ENCODE measurements around the gene ACOXL. TPM values are rescaled to one million over a fixed set of nuclear protein-coding genes. Genes with fewer than 3 reads are reported as not detected.

The ACOXL gene
- polyA plus RNA-seq, 3 donors: 0.10 TPM; not detected in 2

DNA sequence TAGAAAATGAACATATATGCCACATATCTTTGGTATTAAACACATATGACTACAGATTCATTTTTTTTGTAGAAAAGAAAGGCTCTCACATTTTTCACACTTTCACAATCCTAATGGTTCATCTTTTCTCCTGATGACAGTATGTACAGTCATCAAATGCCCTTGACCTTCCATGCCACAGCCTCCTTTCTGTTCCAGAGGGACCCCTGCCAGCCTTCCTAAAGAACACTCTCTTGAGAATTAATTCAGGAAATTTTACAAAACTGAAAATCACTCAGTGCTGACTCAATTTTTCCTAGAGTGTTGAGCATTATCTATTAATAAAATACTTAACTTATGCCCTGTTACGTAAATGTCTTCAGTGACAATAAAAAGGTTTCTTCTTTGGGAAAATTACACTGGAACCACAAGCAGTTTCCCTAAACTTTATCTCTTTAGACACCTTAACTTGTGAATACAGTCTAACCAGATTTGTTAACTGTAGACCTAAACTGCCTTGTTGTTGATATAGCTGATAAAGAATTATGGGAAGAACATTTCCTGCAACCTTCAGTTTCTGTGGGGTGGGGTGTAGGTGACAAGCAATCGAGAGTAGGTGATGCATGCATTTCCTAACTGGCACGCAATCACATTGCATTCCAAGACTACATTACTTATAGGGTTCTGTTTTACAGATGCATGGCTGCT lies 15.3 kb upstream of the ACOXL start:
- WGBS, 3 donors: 45 to 67% (median 54%) methylated on average over 3 of the region's 3 CpGs
- no peak overlapping the region for H3K27ac ChIP-seq (ENCODE audit: low read depth, low read length)

DNA sequence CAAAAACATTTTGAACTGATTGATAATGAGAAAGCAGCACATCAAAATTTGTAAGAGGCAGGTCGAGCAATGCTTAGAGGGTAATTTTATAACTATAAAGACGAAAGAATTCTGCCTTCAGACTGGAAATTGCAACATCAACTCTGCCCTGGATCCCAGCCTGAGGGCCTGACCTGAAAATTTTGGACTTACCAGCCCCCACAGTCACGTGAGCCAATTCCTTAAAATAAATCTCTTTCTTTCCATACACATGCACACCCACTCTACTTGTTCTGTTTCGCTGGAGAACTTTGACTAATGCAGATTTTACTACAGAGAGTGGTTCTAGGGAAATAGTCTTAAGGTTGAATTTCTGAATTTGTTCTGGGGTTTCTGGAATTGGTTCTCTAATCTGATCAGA lies 14.6 kb upstream of the ACOXL start:
- no peak overlapping the region for H3K27ac ChIP-seq (ENCODE audit: low read depth, low read length)
- WGBS, 3 donors: 43 to 68% (median 45%) methylated on average over 4 of the region's 4 CpGs

DNA sequence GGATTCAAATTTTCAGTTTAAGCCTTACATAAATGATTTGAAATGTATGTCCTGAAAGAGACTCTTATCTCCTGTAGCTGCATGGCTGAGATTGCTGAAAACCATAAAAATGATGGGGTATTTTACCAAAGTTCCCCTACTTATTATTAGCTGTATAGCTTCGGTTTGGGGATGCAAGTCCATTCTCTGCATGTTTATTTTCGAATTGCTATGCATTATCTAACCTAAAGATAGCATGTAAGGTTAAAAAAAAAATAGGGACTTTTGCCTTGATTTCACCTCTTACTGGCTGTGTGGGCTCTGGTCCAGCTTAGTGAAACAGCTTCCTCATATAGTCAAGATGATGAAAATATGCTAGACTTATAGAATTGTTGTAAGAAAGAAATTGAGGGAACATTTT lies 14.0 kb upstream of the ACOXL start:
- 80 to 93% (median 87%) methylated on average over 2 of the region's 2 CpGs for WGBS, 3 donors
- H3K27ac ChIP-seq (ENCODE audit: low read depth, low read length): no peak overlapping the region

DNA sequence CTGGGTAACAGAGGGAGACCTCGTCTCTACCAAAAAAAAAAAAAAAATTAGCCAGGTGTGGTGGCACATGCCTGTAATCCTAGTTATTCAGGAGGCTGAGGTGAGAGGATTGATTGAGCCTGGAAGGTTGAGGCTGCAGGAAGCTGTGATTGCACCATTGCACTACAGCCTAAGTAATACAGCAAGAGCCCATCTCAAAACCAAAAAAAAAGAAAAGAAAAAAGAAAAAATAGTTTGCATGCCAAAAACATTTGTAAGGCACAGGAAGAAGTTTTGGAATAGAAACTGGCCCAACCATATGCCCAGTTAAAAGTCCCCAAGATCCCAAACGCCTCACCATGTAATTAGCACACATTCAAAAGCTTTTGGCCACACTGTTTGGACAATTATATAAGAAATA lies 13.4 kb upstream of the ACOXL start:
- WGBS, 3 donors: 46 to 75% (median 72%) methylated on average over 2 of the region's 2 CpGs
- H3K27ac ChIP-seq (ENCODE audit: low read depth, low read length): no peak overlapping the region

DNA sequence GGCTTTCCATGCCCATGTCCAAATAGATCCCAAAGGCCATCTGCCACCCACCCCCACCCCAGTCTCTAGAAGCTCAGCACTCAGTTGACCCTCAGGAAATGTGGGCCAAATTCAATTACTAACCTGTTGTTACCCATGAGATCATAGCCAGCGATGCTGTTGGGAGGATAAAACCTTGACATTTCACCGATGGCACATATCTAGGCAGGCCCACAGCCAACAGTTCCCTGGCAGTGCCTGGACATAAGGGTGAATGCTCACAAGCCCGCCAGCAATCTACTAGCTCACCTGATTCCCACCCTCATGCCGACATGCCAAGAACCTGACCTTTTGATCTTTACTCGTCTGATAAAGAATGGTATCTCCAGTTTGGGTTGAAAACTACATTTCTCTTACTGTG lies 11.8 kb upstream of the ACOXL start:
- H3K27ac ChIP-seq (ENCODE audit: low read depth, low read length): no peak overlapping the region
- 61 to 86% (median 84%) methylated on average over 5 of the region's 5 CpGs for WGBS, 3 donors

DNA sequence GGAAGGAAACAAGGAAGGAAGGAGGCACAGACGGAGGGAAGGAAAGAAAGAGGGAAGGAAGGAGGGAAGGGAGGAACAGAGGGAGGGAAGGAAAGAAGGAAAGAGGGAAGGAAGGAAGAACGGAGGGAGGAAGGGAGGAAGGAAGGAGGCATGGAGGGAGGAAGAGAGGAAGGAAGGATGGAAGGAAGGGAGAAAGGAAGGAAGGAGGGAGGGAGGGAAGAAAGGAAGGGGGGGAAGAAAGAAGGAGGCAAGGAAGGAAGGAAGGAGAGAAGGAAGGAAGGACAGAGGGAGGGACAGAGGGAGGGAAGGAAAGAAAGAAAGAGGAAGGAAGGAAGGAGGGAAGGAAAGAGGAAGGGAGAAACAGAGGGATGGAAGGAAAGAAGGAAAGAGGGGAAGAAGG lies 7.6 kb upstream of the ACOXL start:
- no peak overlapping the region for H3K27ac ChIP-seq (ENCODE audit: low read depth, low read length)
- 45 to 50% (median 49%) methylated on average over 2 of the region's 2 CpGs for whole genome bisulfite sequencing, 3 donors

DNA sequence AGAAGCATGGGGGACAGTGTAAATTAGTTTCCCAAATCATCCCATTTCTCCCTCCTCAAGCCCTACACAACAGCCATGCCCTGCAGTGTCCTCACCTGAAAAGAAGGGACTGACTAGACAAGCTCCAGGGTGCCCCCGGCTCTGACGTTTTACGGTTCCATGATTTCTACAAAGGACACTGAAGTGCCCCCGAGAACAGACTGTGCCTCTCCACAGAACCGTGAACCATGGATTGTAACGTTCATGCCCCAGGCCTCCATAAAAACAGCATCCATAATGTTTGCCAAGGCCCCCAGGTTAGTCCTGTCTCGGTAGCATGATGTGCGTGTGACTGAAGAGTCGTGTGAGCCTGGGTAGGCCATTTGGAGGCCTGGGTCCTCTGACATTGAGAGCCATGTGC lies 7.0 kb upstream of the ACOXL start:
- 84 to 95% (median 95%) methylated on average over 9 of the region's 9 CpGs for WGBS, 3 donors
- no peak overlapping the region for H3K27ac ChIP-seq (ENCODE audit: low read depth, low read length)

DNA sequence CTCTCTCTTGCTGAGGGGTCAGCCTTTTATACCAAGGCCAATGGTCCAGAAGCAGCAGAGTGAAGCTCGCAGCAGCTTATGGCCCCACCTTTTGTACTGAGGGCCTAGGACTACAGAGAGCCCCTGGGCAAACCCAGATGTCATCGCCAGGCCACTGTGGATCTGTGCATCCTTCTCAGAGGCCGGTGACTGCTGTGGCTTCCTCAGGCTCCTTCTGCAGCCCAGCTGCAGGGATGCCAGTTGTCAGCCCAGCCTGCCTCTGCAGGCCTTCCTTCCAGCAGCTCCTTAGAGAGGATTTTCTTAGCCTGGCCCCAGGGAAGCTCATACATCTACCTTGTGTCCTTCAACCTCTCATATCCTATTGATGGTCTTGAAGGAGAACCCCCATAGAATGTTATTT lies 6.5 kb upstream of the ACOXL start:
- WGBS, 3 donors: 77 to 97% (median 89%) methylated on average over 3 of the region's 3 CpGs
- no peak overlapping the region for H3K27ac ChIP-seq (ENCODE audit: low read depth, low read length)

DNA sequence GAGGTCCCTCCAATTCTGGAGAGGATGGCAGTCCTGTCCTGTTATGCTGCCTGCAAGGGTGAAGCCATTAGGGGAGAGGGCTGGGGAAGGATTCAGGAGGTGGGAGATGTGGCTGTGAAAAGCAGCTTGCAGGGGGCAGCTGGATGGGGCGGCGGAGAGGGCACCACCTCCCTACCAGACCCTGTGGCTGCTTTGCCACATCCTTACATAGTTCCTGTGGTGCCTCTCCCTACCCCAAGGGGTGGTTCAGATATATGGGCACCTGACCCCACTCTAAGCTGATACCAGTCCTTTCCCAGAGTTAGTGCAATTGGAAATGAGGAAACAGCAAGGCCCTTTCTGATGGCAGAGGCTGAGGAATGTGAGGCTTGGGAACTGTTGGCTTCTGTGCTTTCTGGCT lies 6.1 kb upstream of the ACOXL start:
- H3K27ac ChIP-seq (ENCODE audit: low read depth, low read length): no peak overlapping the region
- WGBS, 3 donors: 88 to 90% (median 89%) methylated on average over 2 of the region's 2 CpGs

DNA sequence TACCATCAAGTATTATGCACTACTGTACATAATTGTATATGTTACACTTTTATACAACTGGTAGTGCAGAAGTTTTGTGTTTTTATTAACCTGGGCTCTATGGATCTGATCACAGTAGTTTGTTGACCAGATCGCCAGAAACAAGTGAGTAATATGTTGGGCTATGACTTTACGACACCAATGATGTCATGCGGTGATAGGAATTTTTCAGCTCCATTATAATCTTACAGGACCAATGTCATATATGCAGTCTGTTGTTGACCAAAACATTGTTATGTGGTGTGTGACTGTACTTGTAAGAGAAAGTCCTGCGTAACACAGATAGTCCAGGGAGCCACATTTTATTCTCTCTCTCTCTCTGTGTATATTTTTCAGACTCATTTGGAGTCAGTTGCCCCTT lies 4.5 kb upstream of the ACOXL start:
- no peak overlapping the region for H3K27ac ChIP-seq (ENCODE audit: low read depth, low read length)
- WGBS, 3 donors: 80 to 97% (median 92%) methylated on average over 4 of the region's 4 CpGs

DNA sequence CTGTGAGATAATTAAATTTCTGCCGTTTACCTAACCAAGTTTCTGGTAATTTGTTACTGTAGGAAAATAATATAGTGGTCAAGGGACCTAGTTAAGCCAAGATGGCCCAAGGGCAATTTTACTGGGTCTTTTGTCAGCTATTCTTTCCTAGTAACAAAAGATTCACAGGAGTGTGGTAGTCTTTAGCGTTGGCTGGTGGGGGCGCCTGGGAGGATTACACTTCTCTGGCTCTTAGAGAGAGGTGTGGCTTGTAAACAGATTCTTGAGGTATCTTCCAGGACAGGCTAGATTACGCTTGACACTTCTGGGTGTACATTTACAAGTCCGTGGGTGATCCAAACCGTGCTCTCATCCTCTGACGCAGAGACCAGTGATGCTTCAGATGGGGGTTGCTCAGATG lies 3.3 kb upstream of the ACOXL start:
- 67 to 81% (median 75%) methylated on average over 7 of the region's 7 CpGs for WGBS, 3 donors
- no peak overlapping the region for H3K27ac ChIP-seq (ENCODE audit: low read depth, low read length)

DNA sequence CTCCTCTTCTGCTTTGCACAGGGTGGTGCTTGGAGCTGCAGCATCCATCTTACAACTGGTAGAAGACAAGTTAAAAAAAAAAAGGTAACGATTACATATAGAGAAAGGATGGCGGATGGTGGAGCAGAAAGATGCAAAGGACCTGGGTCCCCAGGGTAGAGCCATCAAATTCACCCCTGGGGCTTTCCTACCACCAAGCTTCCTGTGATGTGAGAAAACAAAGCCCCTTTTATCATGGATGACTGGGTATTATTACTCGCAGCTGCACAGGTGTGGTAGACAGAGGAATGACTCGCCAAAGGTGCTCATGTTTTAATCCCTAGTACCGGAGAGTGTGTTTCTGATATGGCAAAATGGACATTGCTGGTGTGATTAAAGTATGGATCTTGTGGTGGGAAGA lies 1.3 kb upstream of the ACOXL start:
- 83 to 96% (median 93%) methylated on average over 5 of the region's 5 CpGs for WGBS, 3 donors

DNA sequence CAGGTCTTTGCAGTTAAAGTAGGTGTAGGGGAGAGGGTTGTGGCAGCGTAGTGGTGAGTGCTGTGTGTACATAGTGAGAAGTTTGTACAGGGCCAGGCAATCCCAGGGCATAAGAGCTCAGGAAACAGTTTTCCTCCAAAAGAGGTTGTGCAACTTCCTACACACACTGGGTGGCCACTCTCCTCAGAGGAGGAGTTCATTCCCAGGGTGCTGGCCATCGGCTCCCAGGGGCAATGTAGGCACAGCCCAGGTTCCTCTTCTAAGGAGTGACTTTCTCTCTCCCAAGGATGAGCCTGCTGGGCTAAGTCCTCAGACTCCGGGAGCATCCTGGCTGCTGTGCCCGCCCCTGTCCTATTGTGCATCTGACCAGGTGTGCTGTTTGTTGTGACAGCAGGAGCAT lies 3.0 kb downstream of the ACOXL start:
- H3K27ac ChIP-seq (ENCODE audit: low read depth, low read length): no peak overlapping the region
- WGBS, 3 donors: 26 to 62% (median 53%) methylated on average over 4 of the region's 4 CpGs

More for the DNA sequence above, 1.3 kb upstream of the ACOXL start:
- H3K27ac ChIP-seq (ENCODE audit: low read depth, low read length): no peak overlapping the region

DNA sequence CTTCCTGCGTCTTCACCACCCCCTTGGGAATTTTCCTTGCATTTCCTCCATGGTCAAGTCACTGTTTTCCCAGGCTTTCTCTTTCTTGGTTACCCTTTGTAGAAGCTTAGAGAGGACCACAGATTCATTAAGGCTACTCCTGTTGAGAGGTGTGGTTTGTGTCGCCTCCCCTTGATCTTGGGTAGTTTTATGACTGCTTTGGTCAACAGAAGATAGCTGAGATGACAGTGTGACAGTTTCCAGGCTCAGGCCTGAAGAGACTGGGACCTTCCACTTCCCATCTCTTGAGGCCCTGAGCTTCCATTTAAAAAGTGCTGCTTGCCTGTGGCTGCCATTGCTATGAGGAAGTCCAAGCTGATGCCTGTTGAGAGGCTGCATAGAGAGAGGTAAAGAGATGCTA lies 5.4 kb downstream of the ACOXL start:
- 64 to 78% (median 67%) methylated on average over 2 of the region's 2 CpGs for WGBS, 3 donors
- no peak overlapping the region for H3K27ac ChIP-seq (ENCODE audit: low read depth, low read length)

DNA sequence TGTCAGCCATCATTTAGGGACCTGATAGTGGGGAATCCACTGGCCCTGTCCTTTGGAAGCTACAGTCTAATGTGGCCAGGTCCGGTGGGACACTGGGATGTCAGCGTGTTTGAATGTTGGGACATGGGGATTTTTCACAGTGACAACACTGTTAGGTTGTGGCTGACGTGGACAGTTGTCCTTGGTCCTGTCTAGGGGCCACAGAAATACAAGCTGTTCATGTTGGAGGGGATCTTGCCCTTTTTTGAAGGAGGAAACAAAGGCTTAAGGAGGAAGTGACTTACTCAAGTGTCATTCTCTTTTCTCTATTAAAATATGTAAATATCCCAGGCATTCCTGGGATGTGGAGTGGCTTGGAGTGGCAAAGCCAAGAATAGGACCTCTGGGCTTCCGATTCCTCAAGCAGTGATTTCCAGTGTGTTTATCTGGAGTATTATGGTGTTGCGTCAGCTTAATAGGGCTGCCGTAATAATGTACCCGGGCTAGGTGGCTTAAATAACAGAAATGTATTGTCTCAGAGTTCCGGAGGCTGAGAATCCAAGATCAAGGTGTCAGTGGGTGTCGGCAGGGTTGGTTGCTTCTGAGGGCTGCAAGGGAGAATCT lies 8.5 kb downstream of the ACOXL start:
- no peak overlapping the region for H3K27ac ChIP-seq (ENCODE audit: low read depth, low read length)
- 82 to 88% (median 86%) methylated on average over 9 of the region's 9 CpGs for WGBS, 3 donors

DNA sequence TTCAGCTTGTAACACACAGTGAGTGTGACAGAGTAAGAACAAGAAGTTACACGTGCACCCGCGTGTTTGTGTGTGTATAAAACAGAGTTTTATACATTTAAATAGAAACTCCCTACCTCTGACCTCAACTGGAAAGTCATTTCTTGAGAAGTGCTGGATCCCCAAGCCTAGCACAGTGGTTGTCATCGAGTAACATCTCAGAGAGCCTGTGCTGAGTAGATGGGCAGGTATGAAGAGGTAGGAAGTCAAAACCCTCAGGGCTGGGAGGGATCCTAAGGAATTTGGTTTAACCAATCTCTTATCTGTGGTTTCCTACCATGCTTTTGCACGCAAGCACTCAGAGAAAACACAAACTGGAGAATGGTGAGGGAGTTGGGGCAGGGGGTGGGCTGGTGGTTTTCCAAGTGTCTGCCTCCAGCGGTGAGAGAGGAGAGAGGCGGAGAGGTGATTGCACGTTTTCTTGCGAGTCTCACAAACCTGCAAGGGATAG lies 9.2 kb downstream of the ACOXL start:
- WGBS, 3 donors: 56 to 65% (median 61%) methylated on average over 9 of the region's 9 CpGs
- no peak overlapping the region for H3K27ac ChIP-seq (ENCODE audit: low read depth, low read length)

DNA sequence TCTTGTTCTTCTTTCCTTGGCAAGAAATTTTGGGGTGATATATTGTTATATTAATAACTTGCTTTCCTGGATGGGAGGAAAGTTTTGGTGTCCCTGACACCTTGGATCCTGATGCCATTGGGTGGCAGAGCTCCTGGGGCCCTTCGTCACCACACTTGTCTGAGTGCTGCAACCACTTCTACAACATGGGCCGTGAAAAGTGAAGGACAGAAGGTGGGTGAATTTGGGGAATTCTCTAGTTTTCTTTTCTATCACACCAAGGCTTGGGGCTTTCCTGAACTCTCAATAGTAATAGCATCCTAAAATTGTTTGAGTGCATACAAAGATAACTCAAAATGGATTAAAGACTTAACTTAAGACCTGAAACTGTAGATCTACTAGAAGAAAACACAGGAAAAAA lies 10.0 kb downstream of the ACOXL start:
- WGBS, 3 donors: 73 to 94% (median 91%) methylated on average over 2 of the region's 2 CpGs
- no peak overlapping the region for H3K27ac ChIP-seq (ENCODE audit: low read depth, low read length)

DNA sequence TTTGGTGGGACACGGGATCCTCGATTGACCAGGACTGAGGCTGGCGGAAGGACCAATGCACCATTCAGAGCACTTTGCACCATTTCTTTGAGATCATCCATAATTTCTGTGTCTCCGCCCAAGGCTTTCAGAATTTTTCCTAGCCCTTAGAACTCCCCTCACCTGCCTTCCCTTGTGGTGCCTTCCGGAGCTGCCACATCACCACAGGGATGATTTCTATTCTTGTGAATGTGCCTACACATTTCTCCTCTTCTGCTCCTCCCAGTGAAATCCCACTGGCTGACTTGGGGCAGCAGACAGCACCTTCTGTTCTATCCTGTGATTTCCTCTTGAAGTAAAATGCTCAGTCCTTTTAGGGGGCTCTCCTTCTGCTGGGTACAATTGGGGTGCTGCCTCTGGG lies 11.2 kb downstream of the ACOXL start:
- WGBS, 3 donors: 90 to 95% (median 92%) methylated on average over 5 of the region's 5 CpGs
- no peak overlapping the region for H3K27ac ChIP-seq (ENCODE audit: low read depth, low read length)

DNA sequence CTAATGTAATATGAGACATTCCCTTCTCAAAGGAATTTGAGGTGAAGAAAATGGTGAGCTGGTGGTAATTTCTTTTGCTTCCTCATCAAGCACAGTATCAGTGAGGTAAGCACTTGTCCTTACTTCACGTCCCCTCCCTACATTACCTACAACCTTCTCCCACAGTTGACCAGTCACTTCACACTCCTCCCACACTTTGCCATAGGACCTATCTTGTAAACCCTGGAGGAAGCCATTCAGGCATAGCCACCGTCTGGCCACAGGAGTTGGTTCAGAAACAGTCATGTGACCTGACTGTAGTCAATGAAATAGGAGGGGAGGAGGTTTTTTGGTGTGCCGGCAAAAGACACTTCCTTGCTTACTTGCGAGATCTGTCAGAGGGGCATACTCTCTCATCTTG lies 12.1 kb downstream of the ACOXL start:
- WGBS, 3 donors: 77 to 86% (median 78%) methylated on average over 4 of the region's 4 CpGs
- no peak overlapping the region for H3K27ac ChIP-seq (ENCODE audit: low read depth, low read length)

DNA sequence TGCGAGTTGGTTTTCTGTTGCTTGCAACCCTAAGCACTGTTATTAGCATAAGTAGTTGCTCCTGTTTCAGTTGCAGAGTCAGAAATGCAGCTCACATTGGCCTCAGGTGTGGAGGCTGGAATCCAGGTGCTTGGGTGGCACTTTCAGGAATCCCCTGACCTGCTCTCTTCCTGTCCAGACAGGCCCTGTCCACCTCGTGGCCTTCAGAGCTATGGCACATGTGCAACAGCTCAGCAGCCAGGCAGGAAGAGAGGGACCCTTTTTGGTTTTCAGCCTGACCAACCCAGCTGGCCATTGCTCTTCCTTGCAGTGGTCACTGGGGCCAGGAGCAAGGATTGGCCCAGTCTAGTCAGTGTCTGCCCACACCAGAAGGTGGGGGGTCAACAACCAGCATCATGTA lies 12.7 kb downstream of the ACOXL start:
- H3K27ac ChIP-seq (ENCODE audit: low read depth, low read length): no peak overlapping the region
- WGBS, 3 donors: 70 to 78% (median 77%) methylated on average over 2 of the region's 2 CpGs

Measured in adipose tissue (tissue), 3 donors.